H9 (cell line): Measurements from ENCODE around the gene TSPAN6. TPM values are rescaled to one million over a fixed set of nuclear protein-coding genes. Genes with fewer than 3 reads are reported as not detected.

Source experiments
- DNase-seq: peaks from one replicate; pipeline ENCODE4 v3.0.0-alpha.2; 2017
- H2AFZ ChIP-seq: one replicate; pipeline ENCODE4 v1.6.1; 2013; ENCODE audit warnings: mild to moderate bottlenecking, low read length, control low read depth, moderate library complexity
- H2AK5ac ChIP-seq: 2 replicates; pipeline ENCODE4 v1.6.1; 2013; ENCODE audit warnings: low read length, control low read depth, mixed read lengths; ENCODE audit not compliant: insufficient read length
- H2BK120ac ChIP-seq: one replicate; pipeline ENCODE4 v1.6.1; 2013; ENCODE audit warnings: low read depth, mild to moderate bottlenecking, low read length, control low read depth, inconsistent platforms; ENCODE audit not compliant: poor library complexity, severe bottlenecking
- H2BK12ac ChIP-seq: 2 replicates; pipeline ENCODE4 v1.6.1; 2013; ENCODE audit warnings: low read length, control low read depth, mixed read lengths, low read depth; ENCODE audit not compliant: insufficient read length
- H2BK15ac ChIP-seq: 2 replicates; pipeline ENCODE4 v1.6.1; 2013; ENCODE audit warnings: low read depth, low read length, control low read depth
- H2BK20ac ChIP-seq: one replicate; pipeline ENCODE4 v1.6.1; 2013; ENCODE audit warnings: low read depth, mild to moderate bottlenecking, low read length, control low read depth, inconsistent platforms; ENCODE audit not compliant: poor library complexity, severe bottlenecking
- H2BK5ac ChIP-seq: 2 replicates; pipeline ENCODE4 v1.6.1; 2013; ENCODE audit warnings: low read length, control low read depth, mixed read lengths; ENCODE audit not compliant: insufficient read length
- H3K14ac ChIP-seq: 2 replicates; pipeline ENCODE4 v1.6.1; 2013; ENCODE audit warnings: low read length, control low read depth; ENCODE audit not compliant: insufficient read depth
- H3K18ac ChIP-seq: 2 replicates; pipeline ENCODE4 v1.6.1; 2013; ENCODE audit warnings: low read depth, mild to moderate bottlenecking, mixed read lengths, low read length, control low read depth; ENCODE audit not compliant: insufficient read length
- H3K23ac ChIP-seq: 2 replicates; pipeline ENCODE4 v1.6.1; 2013; ENCODE audit warnings: low read length, control low read depth, mixed read lengths, low read depth; ENCODE audit not compliant: insufficient read length
- H3K23me2 ChIP-seq: 2 replicates; pipeline ENCODE4 v1.6.1; 2013; ENCODE audit warnings: low read depth, mild to moderate bottlenecking, mixed read lengths, low read length, control low read depth; ENCODE audit not compliant: insufficient read length, poor library complexity, severe bottlenecking
- H3K27ac ChIP-seq: 2 replicates; pipeline ENCODE4 v1.5.1; 2013; ENCODE audit warnings: low read length, control low read depth, mixed read lengths, low read depth; ENCODE audit not compliant: insufficient read length
- H3K27me3 ChIP-seq: 2 replicates; pipeline ENCODE4 v1.6.1; 2013; ENCODE audit warnings: low read length, control low read depth, inconsistent platforms; ENCODE audit not compliant: insufficient read depth
- H3K4ac ChIP-seq: 2 replicates; pipeline ENCODE4 v1.6.1; 2013; ENCODE audit warnings: low read depth, mild to moderate bottlenecking, control low read depth, inconsistent platforms, low read length, moderate library complexity
- H3K4me1 ChIP-seq: 2 replicates; pipeline ENCODE4 v1.6.1; 2013; ENCODE audit warnings: low read length, control low read depth, inconsistent platforms; ENCODE audit not compliant: insufficient read depth
- H3K4me2 ChIP-seq: 2 replicates; pipeline ENCODE4 v1.6.1; 2013; ENCODE audit warnings: low read length, control low read depth, mixed read lengths; ENCODE audit not compliant: insufficient read length, insufficient read depth
- H3K56ac ChIP-seq: 2 replicates; pipeline ENCODE4 v1.6.1; 2013; ENCODE audit warnings: low read depth, mild to moderate bottlenecking, mixed read lengths, low read length, control low read depth; ENCODE audit not compliant: insufficient read length
- H3K79me1 ChIP-seq: 2 replicates; pipeline ENCODE4 v1.6.1; 2013; ENCODE audit warnings: low read depth, mild to moderate bottlenecking, moderate library complexity, low read length, control low read depth, inconsistent platforms; ENCODE audit not compliant: insufficient read depth, poor library complexity, severe bottlenecking
- H3K79me2 ChIP-seq: 2 replicates; pipeline ENCODE4 v1.6.1; 2013; ENCODE audit warnings: low read length, control low read depth, inconsistent platforms; ENCODE audit not compliant: insufficient read depth
- H3K9ac ChIP-seq: 2 replicates; pipeline ENCODE4 v1.6.1; 2013; ENCODE audit warnings: low read length, control low read depth, mixed read lengths; ENCODE audit not compliant: insufficient read length; ENCODE audit errors: extremely low read depth
- H3K9me3 ChIP-seq: one replicate; pipeline ENCODE4 v1.6.1; 2013; ENCODE audit warnings: low read depth, low read length, inconsistent platforms; ENCODE audit not compliant: control insufficient read depth
- H3T11ph ChIP-seq: one replicate; pipeline ENCODE4 v1.6.1; 2013; ENCODE audit warnings: mild to moderate bottlenecking, low read length, control low read depth, inconsistent platforms
- H4K20me1 ChIP-seq: one replicate; pipeline ENCODE4 v1.6.1; 2013; ENCODE audit not compliant: control insufficient read depth, insufficient read length, insufficient read depth
- H4K5ac ChIP-seq: 2 replicates; pipeline ENCODE4 v1.6.1; 2013; ENCODE audit warnings: low read depth, mild to moderate bottlenecking, mixed read lengths, low read length, control low read depth; ENCODE audit not compliant: insufficient read length
- H4K8ac ChIP-seq: replicated peaks from 2 replicates; pipeline ENCODE4 v1.6.1; 2013; ENCODE audit warnings: low read length, control low read depth, mixed read lengths, low read depth; ENCODE audit not compliant: insufficient read length
- H4K91ac ChIP-seq: 2 replicates; pipeline ENCODE4 v1.6.1; 2013; ENCODE audit warnings: low read depth, mild to moderate bottlenecking, moderate library complexity, mixed read lengths, low read length, control low read depth; ENCODE audit not compliant: insufficient read length
- H3K27ac Mint-ChIP-seq, 3 experiments: 2 replicates in 2 of 3; 3 replicates in 1 of 3; pipeline ENCODE4 v1.8.0; 2020 to 2021; ENCODE audit warnings: mixed read lengths in 3 of 3, mild to moderate bottlenecking in 1 of 3, moderate library complexity in 1 of 3
- H3K27me3 Mint-ChIP-seq: 2 replicates; pipeline ENCODE4 v1.8.0; 2021; ENCODE audit warnings: low read depth, mild to moderate bottlenecking, moderate library complexity, mixed read lengths
- H3K36me3 Mint-ChIP-seq, 3 experiments: 2 replicates in 2 of 3; 3 replicates in 1 of 3; pipeline ENCODE4 v1.8.0; 2020 to 2021; ENCODE audit warnings: low read depth in 3 of 3, mixed read lengths in 3 of 3; ENCODE audit not compliant: insufficient read depth in 1 of 3
- H3K4me1 Mint-ChIP-seq, 2 experiments: 2 replicates each; pipeline ENCODE4 v1.8.0; 2020; ENCODE audit warnings: mixed read lengths in 2 of 2
- H3K4me3 Mint-ChIP-seq, 2 experiments: 2 replicates in 1 of 2; 3 replicates in 1 of 2; pipeline ENCODE4 v1.8.0; 2020 to 2021; ENCODE audit warnings: mild to moderate bottlenecking in 2 of 2, mixed read lengths in 2 of 2, moderate library complexity in 1 of 2
- H3K9me3 Mint-ChIP-seq, 2 experiments: 2 replicates in 1 of 2; 3 replicates in 1 of 2; pipeline ENCODE4 v1.8.0; 2020; ENCODE audit warnings: mild to moderate bottlenecking in 2 of 2, mixed read lengths in 2 of 2, moderate library complexity in 1 of 2
- CTCF ChIP-seq: fragments of 200-600 bp; sonication (generic); conservative IDR thresholded peaks from 3 replicates; pipeline ENCODE4 v1.8.0; 2021; ENCODE audit warnings: antibody characterized with exemption, mild to moderate bottlenecking
- WGBS: extraction: QIAGEN DNeasy Blood & Tissue Kit; methylation state at CpG from one replicate; pipeline ENCODE4 v1.1.7; 2013; ENCODE audit warnings: missing lambda C conversion rate, low lambda C conversion rate, mixed read lengths; ENCODE audit not compliant: insufficient read length; ENCODE audit errors: extremely low coverage; 5-methylcytosine and 5-hydroxymethylcytosine counted together
- total RNA-seq: library from RNA; stranded (reverse); gene quantifications from 2 replicates; pipeline ENCODE4 v1.2.1, GENCODE V29; 2021

The TSPAN6 gene
- total RNA-seq, 1 experiment from 2014 or later, result 61.3 TPM

- H3K4me1 Mint-ChIP-seq, result peaks cover 15 to 21% of the 10 kb centered on the region in 2 experiments
- Histone ChIP-seq H4K8ac (no peak overlapping the region), H3K9ac (no peak overlapping the region), H3K14ac (no peak overlapping the region), H4K5ac (no peak overlapping the region), H3K27ac (no peak overlapping the region), H3K23ac (no peak overlapping the region), H2BK15ac (no peak overlapping the region), H2BK5ac (no peak overlapping the region), H3K18ac (no peak overlapping the region), H2BK12ac (no peak overlapping the region), H3T11ph (no peak overlapping the region), H3K4ac (no peak overlapping the region), H3K23me2 (no peaks in the 10 kb centered on the region), H2BK20ac (no peak overlapping the region), H3K4me1 (peaks cover 3% of the 10 kb centered on the region; the same call in 1 of the 2 replicates), H3K4me2 (no peak overlapping the region), H3K56ac (no peak overlapping the region), H3K79me2 (no peaks in the 10 kb centered on the region), H3K27me3 (no peaks in the 10 kb centered on the region), H2AFZ (no peak overlapping the region), H4K91ac (no peak overlapping the region), H2AK5ac (no peak overlapping the region), H2BK120ac (no peak overlapping the region), H4K20me1 (no peaks in the 10 kb centered on the region), H3K79me1 (no peaks in the 10 kb centered on the region), H3K9me3 (peaks cover 4% of the 10 kb centered on the region)
- no CpG with 5 or more reads among the region's 8 CpGs for WGBS
- H3K4me3 Mint-ChIP-seq, result no peak overlapping the region
- H3K9me3 Mint-ChIP-seq, result peaks cover 0 to 69% of the 10 kb centered on the region in 2 experiments
- DNase-seq, result no peak
- TF ChIP-seq CTCF, result no peak
- no peaks in the 10 kb centered on the region; a peak in 3 of 7 replicates for H3K36me3 Mint-ChIP-seq
- H3K27ac Mint-ChIP-seq, result peak overlapping the region in 1 of 3 experiments; percentile 56; a peak in 2 of 7 replicates
- H3K27me3 Mint-ChIP-seq, result peaks cover 9% of the 10 kb centered on the region
Measured at GRCh38 chrX:100648458-100649417, 12.1 kb upstream of the TSPAN6 start.
